B cell (primary cell): Measurements from ENCODE around the gene CBLN3. TPM values are rescaled to one million over a fixed set of nuclear protein-coding genes. Genes with fewer than 3 reads are reported as not detected.

ENCODE experiments used
- ATAC-seq: fragments of 200-7000 bp; cut with Tn5 transposase; one replicate; pipeline ENCODE4 v1.10.0; 2021; ENCODE audit warnings: low read depth, mild to moderate bottlenecking, moderate number of reproducible peaks, moderate library complexity
- CTCF ChIA-PET: fragments of 350-600 bp; sonication (Branson Sonifier 250); formaldehyde crosslinking; loops from one replicate; lab custom pipeline; 2021; ENCODE audit warnings: antibody characterized with exemption, inconsistent platforms; lab: Charles Lee
- POLR2A ChIA-PET: fragments of 350-600 bp; sonication (Branson Sonifier 250); formaldehyde crosslinking; loops from one replicate; lab custom pipeline; 2021; ENCODE audit warnings: antibody characterized with exemption; lab: Charles Lee
- DNase-seq: peaks from one replicate; pipeline ENCODE4 v3.0.0; 2013
- H2AFZ ChIP-seq: 2 replicates; pipeline ENCODE4 v1.6.1; 2012; ENCODE audit warnings: mild to moderate bottlenecking, low read depth, low read length; ENCODE audit not compliant: insufficient read depth, poor library complexity, severe bottlenecking
- H3K27ac ChIP-seq, 2 donors: 1 replicate in 1 of 2; 2 replicates in 1 of 2; pipeline ENCODE4 v1.5.1; 2012 to 2013; ENCODE audit warnings: low read length in 2 of 2, mild to moderate bottlenecking in 2 of 2, moderate library complexity in 1 of 2
- H3K27me3 ChIP-seq, 4 experiments: fragments of 200-600 bp in 1 of 4; sonication (generic) in 1 of 4; replicated peaks in 1 of 4; 1 replicate in 2 of 4; 2 replicates in 2 of 4; pipeline versions ENCODE4 v1.6.1 to v1.7.0; 2013 to 2016; ENCODE audit warnings: low read length in 3 of 4, mild to moderate bottlenecking in 2 of 4, mixed read lengths in 1 of 4, moderate library complexity in 1 of 4; ENCODE audit not compliant: insufficient read depth in 4 of 4, control insufficient read depth in 3 of 4; ENCODE audit errors: control extremely low read depth in 1 of 4
- H3K36me3 ChIP-seq, 2 experiments: replicated peaks in 1 of 2; 1 replicate in 1 of 2; 2 replicates in 1 of 2; pipeline versions ENCODE4 v1.6.1 to v1.7.1; 2013; ENCODE audit warnings: low read length in 1 of 2; ENCODE audit not compliant: insufficient read depth in 2 of 2, control insufficient read depth in 1 of 2; ENCODE audit errors: control extremely low read depth in 1 of 2, extremely low read depth in 1 of 2
- H3K4me1 ChIP-seq, 2 donors: fragments of 200-600 bp in 1 of 2; sonication (generic) in 1 of 2; 1 replicate in 1 of 2; 2 replicates in 1 of 2; pipeline versions ENCODE4 v1.5.1 to v1.6.1; 2013 to 2017; ENCODE audit warnings: low read length in 2 of 2; ENCODE audit not compliant: control insufficient read depth in 2 of 2, insufficient read depth in 2 of 2
- H3K4me2 ChIP-seq: replicated peaks from 2 replicates; pipeline ENCODE3; 2012; ENCODE audit warnings: mild to moderate bottlenecking, low read depth, low read length; ENCODE audit not compliant: poor library complexity, severe bottlenecking
- H3K4me3 ChIP-seq, 5 experiments: fragments of 200-600 bp in 1 of 5; sonication (generic) in 1 of 5; 1 replicate in 3 of 5; 2 replicates in 2 of 5; pipeline versions ENCODE4 v1.5.1 to v1.7.0; 2011 to 2016; ENCODE audit warnings: low read length in 4 of 5, mild to moderate bottlenecking in 4 of 5, low read depth in 2 of 5, control low read depth in 1 of 5, moderate library complexity in 1 of 5; ENCODE audit not compliant: insufficient read depth in 1 of 5; ENCODE audit errors: control extremely low read depth in 1 of 5, extremely low read depth in 1 of 5
- H3K79me2 ChIP-seq: fragments of 200-600 bp; sonication (generic); one replicate; pipeline ENCODE4 v1.6.0; 2016; ENCODE audit warnings: low read length; ENCODE audit not compliant: control insufficient read depth, insufficient read depth
- H3K9ac ChIP-seq: fragments of 200-600 bp; sonication (generic); 2 replicates; pipeline ENCODE4 v1.6.1; 2017; ENCODE audit warnings: mild to moderate bottlenecking, low read length, moderate library complexity
- H3K9me3 ChIP-seq, 3 donors: one replicate each; pipeline versions ENCODE4 v1.6.1 to v1.7.1; 2013; ENCODE audit warnings: low read length in 2 of 3; ENCODE audit not compliant: control insufficient read depth in 2 of 3, insufficient read depth in 1 of 3; ENCODE audit errors: control extremely low read depth in 1 of 3
- H4K20me1 ChIP-seq: 2 replicates; pipeline ENCODE4 v1.6.0; 2012; ENCODE audit warnings: mild to moderate bottlenecking, low read length; ENCODE audit not compliant: insufficient read depth, control insufficient read depth, poor library complexity, severe bottlenecking
- H3K27ac Mint-ChIP-seq: one replicate; pipeline ENCODE4 v1.8.0; 2021; ENCODE audit warnings: mixed read lengths
- H3K27me3 Mint-ChIP-seq: one replicate; pipeline ENCODE4 v1.8.0; 2021; ENCODE audit warnings: mixed read lengths
- H3K4me1 Mint-ChIP-seq: one replicate; pipeline ENCODE4 v1.8.0; 2021; ENCODE audit warnings: mixed read lengths
- H3K4me3 Mint-ChIP-seq: one replicate; pipeline ENCODE4 v1.8.0; 2021; ENCODE audit warnings: mixed read lengths
- H3K9me3 Mint-ChIP-seq: one replicate; pipeline ENCODE4 v1.8.0; 2022; ENCODE audit warnings: mixed read lengths; ENCODE audit not compliant: insufficient read depth
- EZH2 ChIP-seq: IDR thresholded peaks from 2 replicates; pipeline ENCODE4 v1.6.1; 2012; ENCODE audit warnings: borderline replicate concordance, low read depth, mild to moderate bottlenecking, moderate library complexity, low read length; ENCODE audit not compliant: insufficient read depth, poor library complexity, severe bottlenecking
- WGBS: methylation state at CpG from one replicate; pipeline ENCODE4 v1.1.5; 2013; ENCODE audit warnings: missing lambda C conversion rate; ENCODE audit not compliant: insufficient coverage; 5-methylcytosine and 5-hydroxymethylcytosine counted together
- intact Hi-C: fragments of 100-400 bp; cut with micrococcal nuclease; formaldehyde crosslinking; loops from one replicate; pipeline ENCODE4 v1.10.0; 2022
- polyA plus RNA-seq: library from polyadenylated mRNA; depleted of rRNA; stranded (reverse); fragments of >200 nt; gene quantifications from 2 replicates; pipeline ENCODE4 v1.2.3, GENCODE V29; 2012
- total RNA-seq, 2 donors: library from RNA; stranded (reverse); fragments of 120-200 nt in 1 of 2; gene quantifications; 1 replicate in 1 of 2; 2 replicates in 1 of 2; pipeline versions ENCODE4 v1.2.3 to v1.2.4, GENCODE V29; 2013 to 2022
- TF ChIP-seq, protein P1 (sequence below): fragments of 200-600 bp; IDR thresholded peaks from one replicate; pipeline ENCODE4 v1.8.0; 2022; ENCODE audit warnings: antibody characterized with exemption, mild to moderate bottlenecking

Gene CBLN3
- total and polyA plus RNA-seq, 2 donors (not counting 1 experiment from before 2014, with no cell fraction given): 35.0 to 134 TPM

DNA sequence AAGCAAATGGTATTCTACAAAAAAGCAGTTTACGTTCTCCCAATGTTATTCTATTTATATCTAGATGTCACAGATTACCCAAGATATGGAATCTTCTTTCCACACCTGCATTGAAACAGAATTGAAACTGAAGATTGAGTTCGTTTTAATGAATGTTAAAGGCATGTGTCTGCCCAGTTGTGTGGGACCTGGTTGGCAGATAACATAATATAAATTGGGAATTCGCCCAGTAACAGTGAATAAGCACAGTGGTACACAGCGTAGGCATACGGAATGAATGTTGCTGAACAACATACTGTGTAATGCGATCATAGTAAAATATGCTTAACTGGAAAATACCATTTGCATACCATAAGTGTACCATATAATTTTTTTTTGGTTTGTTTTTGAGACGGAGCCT, 4.6 kb upstream of the CBLN3 start:
- H3K27ac ChIP-seq: no peak overlapping the region
- H4K20me1 ChIP-seq: peaks cover 67% of the 10 kb centered on the region
- no peak overlapping the region for H3K4me3 ChIP-seq
- H3K79me2 ChIP-seq: peaks cover 48% of the 10 kb centered on the region
- H3K27ac Mint-ChIP-seq: no peak overlapping the region
- DNase-seq (no peak), ATAC-seq (no peak)
- peaks cover 62% of the 10 kb centered on the region for H3K4me1 Mint-ChIP-seq
- intact Hi-C loops: loop anchor here (5.0 to 10.0 kb wide), 2 partner anchors 422 to 1339 kb away; partner anchors contain the start of genes ACIN1 and C14orf119
- CTCF ChIA-PET: interaction anchor here (1.1 to 17.4 kb wide), 4 partner anchors 10 to 188 kb away, joined by 3 to 650 read pairs (median 36); partner anchors contain the start of genes ADCY4 and RIPK3
- H3K4me3 Mint-ChIP-seq: no peak overlapping the region
- H3K9me3 Mint-ChIP-seq: no peaks in the 10 kb centered on the region
- no peaks in the 10 kb centered on the region for H3K27me3 ChIP-seq
- no peaks in the 10 kb centered on the region for H3K9me3 ChIP-seq
- H2AFZ ChIP-seq: no peak overlapping the region
- no peak for TF ChIP-seq EZH2
- TF ChIP-seq, protein P1, sequence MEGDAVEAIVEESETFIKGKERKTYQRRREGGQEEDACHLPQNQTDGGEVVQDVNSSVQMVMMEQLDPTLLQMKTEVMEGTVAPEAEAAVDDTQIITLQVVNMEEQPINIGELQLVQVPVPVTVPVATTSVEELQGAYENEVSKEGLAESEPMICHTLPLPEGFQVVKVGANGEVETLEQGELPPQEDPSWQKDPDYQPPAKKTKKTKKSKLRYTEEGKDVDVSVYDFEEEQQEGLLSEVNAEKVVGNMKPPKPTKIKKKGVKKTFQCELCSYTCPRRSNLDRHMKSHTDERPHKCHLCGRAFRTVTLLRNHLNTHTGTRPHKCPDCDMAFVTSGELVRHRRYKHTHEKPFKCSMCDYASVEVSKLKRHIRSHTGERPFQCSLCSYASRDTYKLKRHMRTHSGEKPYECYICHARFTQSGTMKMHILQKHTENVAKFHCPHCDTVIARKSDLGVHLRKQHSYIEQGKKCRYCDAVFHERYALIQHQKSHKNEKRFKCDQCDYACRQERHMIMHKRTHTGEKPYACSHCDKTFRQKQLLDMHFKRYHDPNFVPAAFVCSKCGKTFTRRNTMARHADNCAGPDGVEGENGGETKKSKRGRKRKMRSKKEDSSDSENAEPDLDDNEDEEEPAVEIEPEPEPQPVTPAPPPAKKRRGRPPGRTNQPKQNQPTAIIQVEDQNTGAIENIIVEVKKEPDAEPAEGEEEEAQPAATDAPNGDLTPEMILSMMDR: no peak
- peaks cover 40 to 41% of the 10 kb centered on the region in 2 donors for H3K4me1 ChIP-seq
- H3K27me3 Mint-ChIP-seq: no peaks in the 10 kb centered on the region
- POLR2A ChIA-PET: no interaction called here
- no peak overlapping the region for H3K9ac ChIP-seq
- no peak overlapping the region for H3K4me2 ChIP-seq
- WGBS: 79% methylated on average over 2 of the region's 7 CpGs
- peaks cover 0 to 75% of the 10 kb centered on the region in 2 experiments for H3K36me3 ChIP-seq
